ENCODE measurements around the gene PLXNA1. TPM values are rescaled to one million over a fixed set of nuclear protein-coding genes. Genes with fewer than 3 reads are reported as not detected.

Gene PLXNA1
- total and polyA plus RNA-seq, 10 of the 15 experiments (the other 5 are each of a cell fraction or from before 2014, with no cell fraction given): 0.03 to 16.4 (median 2.5) TPM

DNA sequence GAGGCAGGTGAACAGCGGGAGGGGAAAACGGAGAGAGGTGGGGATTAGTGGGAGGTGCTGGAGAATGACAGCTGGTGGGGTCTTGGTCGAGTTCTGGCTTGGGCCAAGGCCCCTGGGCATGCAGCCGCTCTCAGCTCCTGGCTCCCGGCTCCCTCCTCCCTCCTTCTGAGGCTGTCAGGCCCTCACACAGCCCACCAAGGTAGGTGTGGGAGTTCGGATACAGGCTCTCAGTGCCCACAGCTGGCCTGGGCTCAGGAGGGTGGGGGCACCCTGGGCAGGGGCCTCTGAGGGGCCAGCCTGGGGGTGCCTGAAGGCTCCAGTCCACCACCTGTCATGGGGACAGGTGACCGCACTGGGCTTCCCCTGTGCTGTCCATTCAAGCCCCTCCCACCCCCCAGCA is 39.9 kb downstream of the PLXNA1 start:
- no peaks in the 10 kb centered on the region for H3K79me2 ChIP-seq (ENCODE audit: control insufficient read depth, insufficient read depth, low read length)
- ATAC-seq (no peak), DNase-seq (ENCODE audit: low read depth, low spot score) (no peak), FAIRE-seq (no peak)
- ChIA-PET POLR2A (no interaction called here), CTCF (no interaction called here), SMC1A (ENCODE audit: uncharacterized antibody, unreplicated experiment) (no interaction called here), RAD21 (ENCODE audit: unreplicated experiment) (no interaction called here)
- H3K4me1 ChIP-seq (ENCODE audit: control insufficient read depth, insufficient read depth, low read length): no peaks in the 10 kb centered on the region
- peaks cover 0 to 16% of the 10 kb centered on the region in 2 experiments; a peak in 2 of 4 replicates for H3K36me3 ChIP-seq (ENCODE audit: control insufficient read depth in 2 of 2, insufficient read depth in 2 of 2, low read length in 1 of 2)
- 72% methylated on average over 6 of the region's 7 CpGs for WGBS (ENCODE audit: insufficient coverage, insufficient replicate concordance, low lambda C conversion rate, missing lambda C conversion rate)
- no TSS peak for BruUV-seq (replicated peaks)
- no peak overlapping the region for H3K4me3 ChIP-seq
- H4K20me1 ChIP-seq (ENCODE audit: control insufficient read depth, insufficient read depth): no peaks in the 10 kb centered on the region
- H3K27me3 ChIP-seq (replicated peaks in 1 of 2; ENCODE audit: control insufficient read depth in 2 of 2, insufficient read depth in 2 of 2, low read length in 1 of 2): no peaks in the 10 kb centered on the region
- H3K27ac ChIP-seq (ENCODE audit: control insufficient read depth, insufficient read depth): no peak overlapping the region
- no peak overlapping the region for H2AFZ ChIP-seq (ENCODE audit: control insufficient read depth, low read depth, low read length)
- H3K9me3 ChIP-seq (replicated peaks; ENCODE audit: control insufficient read depth, insufficient read depth, low read length): no peaks in the 10 kb centered on the region
- intact Hi-C loops (cut with micrococcal nuclease; ENCODE audit: unreplicated experiment) (no loop called here), in situ Hi-C loops (cut with MboI) (no loop called here)
- no peak overlapping the region for H3K4me2 ChIP-seq (ENCODE audit: control insufficient read depth, insufficient read depth)
- no peak overlapping the region for H3K9ac ChIP-seq (ENCODE audit: control insufficient read depth, insufficient read depth, low read length)
- TF ChIP-seq, protein P1, sequence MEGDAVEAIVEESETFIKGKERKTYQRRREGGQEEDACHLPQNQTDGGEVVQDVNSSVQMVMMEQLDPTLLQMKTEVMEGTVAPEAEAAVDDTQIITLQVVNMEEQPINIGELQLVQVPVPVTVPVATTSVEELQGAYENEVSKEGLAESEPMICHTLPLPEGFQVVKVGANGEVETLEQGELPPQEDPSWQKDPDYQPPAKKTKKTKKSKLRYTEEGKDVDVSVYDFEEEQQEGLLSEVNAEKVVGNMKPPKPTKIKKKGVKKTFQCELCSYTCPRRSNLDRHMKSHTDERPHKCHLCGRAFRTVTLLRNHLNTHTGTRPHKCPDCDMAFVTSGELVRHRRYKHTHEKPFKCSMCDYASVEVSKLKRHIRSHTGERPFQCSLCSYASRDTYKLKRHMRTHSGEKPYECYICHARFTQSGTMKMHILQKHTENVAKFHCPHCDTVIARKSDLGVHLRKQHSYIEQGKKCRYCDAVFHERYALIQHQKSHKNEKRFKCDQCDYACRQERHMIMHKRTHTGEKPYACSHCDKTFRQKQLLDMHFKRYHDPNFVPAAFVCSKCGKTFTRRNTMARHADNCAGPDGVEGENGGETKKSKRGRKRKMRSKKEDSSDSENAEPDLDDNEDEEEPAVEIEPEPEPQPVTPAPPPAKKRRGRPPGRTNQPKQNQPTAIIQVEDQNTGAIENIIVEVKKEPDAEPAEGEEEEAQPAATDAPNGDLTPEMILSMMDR (IDR thresholded peaks at IDR 0.05 in 2 of 3, conservative IDR thresholded peaks at IDR 0.05 in 1 of 3; ENCODE audit: control insufficient read depth in 2 of 3, extremely low read depth in 1 of 3, insufficient read depth in 1 of 3, low read depth in 3 of 3, low read length in 3 of 3): no peak
- TF ChIP-seq EED (IDR thresholded peaks at IDR 0.05; ENCODE audit: low read depth) (no peak), ZNF274 (IDR thresholded peaks at IDR 0.05; ENCODE audit: insufficient read depth, insufficient read length) (no peak), WRNIP1 (IDR thresholded peaks at IDR 0.05; ENCODE audit: borderline replicate concordance, low read depth, low read length) (no peak)

DNA sequence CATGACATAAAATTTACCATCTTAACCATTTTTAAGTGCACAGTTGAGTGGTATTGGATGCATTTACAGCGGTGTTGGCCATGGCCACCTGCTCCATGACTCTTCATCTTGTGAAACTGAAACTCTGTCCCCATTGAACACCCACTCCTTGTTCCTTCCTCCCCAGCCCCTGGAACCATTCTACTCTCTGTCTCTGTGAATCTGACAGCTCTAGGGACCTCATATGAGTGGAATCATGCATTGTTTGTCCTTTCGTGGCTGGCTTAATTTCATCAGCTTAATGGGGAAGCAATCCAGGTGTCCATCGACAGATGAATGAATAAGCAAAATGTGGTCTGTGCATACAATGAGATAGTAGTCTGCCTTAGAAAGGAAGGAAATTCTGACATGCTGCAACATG is 42.5 kb downstream of the PLXNA1 start:
- H3K9me3 ChIP-seq (replicated peaks; ENCODE audit: control insufficient read depth, insufficient read depth, low read length): no peaks in the 10 kb centered on the region
- no peak overlapping the region for H3K4me3 ChIP-seq
- ChIA-PET POLR2A (no interaction called here), CTCF (no interaction called here), RAD21 (ENCODE audit: unreplicated experiment) (no interaction called here), SMC1A (ENCODE audit: uncharacterized antibody, unreplicated experiment) (no interaction called here)
- ATAC-seq (no peak), FAIRE-seq (no peak), DNase-seq (ENCODE audit: low read depth, low spot score) (no peak)
- BruUV-seq (replicated peaks): no TSS peak
- no peaks in the 10 kb centered on the region for H4K20me1 ChIP-seq (ENCODE audit: control insufficient read depth, insufficient read depth)
- H3K27me3 ChIP-seq (replicated peaks in 1 of 2; ENCODE audit: control insufficient read depth in 2 of 2, insufficient read depth in 2 of 2, low read length in 1 of 2): no peaks in the 10 kb centered on the region
- intact Hi-C loops (cut with micrococcal nuclease; ENCODE audit: unreplicated experiment): no loop called here
- H2AFZ ChIP-seq (ENCODE audit: control insufficient read depth, low read depth, low read length): no peak overlapping the region
- no peak overlapping the region for H3K4me2 ChIP-seq (ENCODE audit: control insufficient read depth, insufficient read depth)
- H3K9ac ChIP-seq (ENCODE audit: control insufficient read depth, insufficient read depth, low read length): no peak overlapping the region
- no peaks in the 10 kb centered on the region for H3K79me2 ChIP-seq (ENCODE audit: control insufficient read depth, insufficient read depth, low read length)
- in situ Hi-C loops (cut with MboI): no loop called here
- peaks cover 0 to 16% of the 10 kb centered on the region in 2 experiments; a peak in 2 of 4 replicates for H3K36me3 ChIP-seq (ENCODE audit: control insufficient read depth in 2 of 2, insufficient read depth in 2 of 2, low read length in 1 of 2)
- H3K4me1 ChIP-seq (ENCODE audit: control insufficient read depth, insufficient read depth, low read length): no peaks in the 10 kb centered on the region
- no peak overlapping the region for H3K27ac ChIP-seq (ENCODE audit: control insufficient read depth, insufficient read depth)
- WGBS (ENCODE audit: insufficient coverage, insufficient replicate concordance, low lambda C conversion rate, missing lambda C conversion rate): 75% methylated on average over 3 of the region's 3 CpGs
- TF ChIP-seq MXI1 (IDR thresholded peaks at IDR 0.05; ENCODE audit: low read depth, low read length) (no peak), IRF4 (IDR thresholded peaks at IDR 0.05; ENCODE audit: low read depth, low read length) (no peak), PAX5 (IDR thresholded peaks at IDR 0.05; ENCODE audit: borderline replicate concordance, low read depth, low read length) (no peak), TBL1XR1 (IDR thresholded peaks at IDR 0.05; ENCODE audit: low read depth, low read length) (no peak), HCFC1 (IDR thresholded peaks at IDR 0.05; ENCODE audit: low read length) (no peak), SUPT20H (IDR thresholded peaks at IDR 0.05; ENCODE audit: borderline replicate concordance, control insufficient read depth, low read depth, low read length) (no peak), TCF7 (IDR thresholded peaks at IDR 0.05; ENCODE audit: borderline replicate concordance) (no peak), NFIC (IDR thresholded peaks at IDR 0.05; ENCODE audit: low read depth, low read length) (no peak), NFYB (IDR thresholded peaks at IDR 0.05; ENCODE audit: insufficient read depth, low read depth, low read length) (no peak), SUZ12 (IDR thresholded peaks at IDR 0.05; ENCODE audit: unreplicated experiment) (no peak)
- TF ChIP-seq, protein P2, sequence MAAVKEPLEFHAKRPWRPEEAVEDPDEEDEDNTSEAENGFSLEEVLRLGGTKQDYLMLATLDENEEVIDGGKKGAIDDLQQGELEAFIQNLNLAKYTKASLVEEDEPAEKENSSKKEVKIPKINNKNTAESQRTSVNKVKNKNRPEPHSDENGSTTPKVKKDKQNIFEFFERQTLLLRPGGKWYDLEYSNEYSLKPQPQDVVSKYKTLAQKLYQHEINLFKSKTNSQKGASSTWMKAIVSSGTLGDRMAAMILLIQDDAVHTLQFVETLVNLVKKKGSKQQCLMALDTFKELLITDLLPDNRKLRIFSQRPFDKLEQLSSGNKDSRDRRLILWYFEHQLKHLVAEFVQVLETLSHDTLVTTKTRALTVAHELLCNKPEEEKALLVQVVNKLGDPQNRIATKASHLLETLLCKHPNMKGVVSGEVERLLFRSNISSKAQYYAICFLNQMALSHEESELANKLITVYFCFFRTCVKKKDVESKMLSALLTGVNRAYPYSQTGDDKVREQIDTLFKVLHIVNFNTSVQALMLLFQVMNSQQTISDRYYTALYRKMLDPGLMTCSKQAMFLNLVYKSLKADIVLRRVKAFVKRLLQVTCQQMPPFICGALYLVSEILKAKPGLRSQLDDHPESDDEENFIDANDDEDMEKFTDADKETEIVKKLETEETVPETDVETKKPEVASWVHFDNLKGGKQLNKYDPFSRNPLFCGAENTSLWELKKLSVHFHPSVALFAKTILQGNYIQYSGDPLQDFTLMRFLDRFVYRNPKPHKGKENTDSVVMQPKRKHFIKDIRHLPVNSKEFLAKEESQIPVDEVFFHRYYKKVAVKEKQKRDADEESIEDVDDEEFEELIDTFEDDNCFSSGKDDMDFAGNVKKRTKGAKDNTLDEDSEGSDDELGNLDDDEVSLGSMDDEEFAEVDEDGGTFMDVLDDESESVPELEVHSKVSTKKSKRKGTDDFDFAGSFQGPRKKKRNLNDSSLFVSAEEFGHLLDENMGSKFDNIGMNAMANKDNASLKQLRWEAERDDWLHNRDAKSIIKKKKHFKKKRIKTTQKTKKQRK (IDR thresholded peaks at IDR 0.05; ENCODE audit: low read depth, low read length): no peak
